T-helper 2 cell treated with Interferon-gamma antibody and Interleukin-4, amounts not matched to agents 5 μg/mL and 100 μg/mL, for 36 hours (primary cell): ENCODE data around the gene ANGPTL3.
"Not testable (repeated sequence)": the region's sequence is repeated elsewhere in the genome, so short reads cannot be mapped to it uniquely, and the experiment has no call there.

Experiments used
- DNase-seq: peaks from one replicate; pipeline ENCODE4 v3.0.0; 2021; ENCODE audit warnings: low spot score
- H3K27ac Mint-ChIP-seq: one replicate; pipeline ENCODE4 v1.8.0; 2021; ENCODE audit warnings: mild to moderate bottlenecking, mixed read lengths
- H3K27me3 Mint-ChIP-seq: one replicate; pipeline ENCODE4 v1.8.0; 2021; ENCODE audit warnings: low read depth, mixed read lengths
- H3K36me3 Mint-ChIP-seq: one replicate; pipeline ENCODE4 v1.8.0; 2021; ENCODE audit warnings: low read depth, mixed read lengths
- H3K4me1 Mint-ChIP-seq: one replicate; pipeline ENCODE4 v1.8.0; 2021; ENCODE audit warnings: low read depth, mixed read lengths
- H3K4me3 Mint-ChIP-seq: one replicate; pipeline ENCODE4 v1.8.0; 2022; ENCODE audit warnings: mild to moderate bottlenecking, moderate library complexity, mixed read lengths
- H3K9me3 Mint-ChIP-seq: one replicate; pipeline ENCODE4 v1.8.0; 2021; ENCODE audit warnings: mixed read lengths

Gene ANGPTL3

GRCh38 chr1:62599044-62599443 lies 1.7 kb downstream of the ANGPTL3 start:
- no peaks in the 10 kb centered on the region for H3K9me3 Mint-ChIP-seq
- no peaks in the 10 kb centered on the region for H3K27me3 Mint-ChIP-seq
- H3K4me1 Mint-ChIP-seq, result peaks cover 4% of the 10 kb centered on the region
- no peak for DNase-seq
- no peak overlapping the region for H3K4me3 Mint-ChIP-seq
- H3K36me3 Mint-ChIP-seq, result no peaks in the 10 kb centered on the region
- no peak overlapping the region for H3K27ac Mint-ChIP-seq

- no peak for DNase-seq
- Mint-ChIP-seq H3K9me3 (no peaks in the 10 kb centered on the region), H3K36me3 (no peaks in the 10 kb centered on the region), H3K27me3 (no peaks in the 10 kb centered on the region), H3K4me1 (peaks cover 4% of the 10 kb centered on the region), H3K4me3 (no peak overlapping the region), H3K27ac (no peak overlapping the region)
Observed at GRCh38 chr1:62601457-62601856, 4.1 kb downstream of the ANGPTL3 start.

GRCh38 chr1:62608905-62609304 lies 11.6 kb downstream of the ANGPTL3 start:
- H3K27me3 Mint-ChIP-seq, result no peaks in the 10 kb centered on the region
- H3K4me3 Mint-ChIP-seq, result no peak overlapping the region
- no peaks in the 10 kb centered on the region for H3K9me3 Mint-ChIP-seq
- no peaks in the 10 kb centered on the region for H3K4me1 Mint-ChIP-seq
- no peak for DNase-seq
- no peak overlapping the region for H3K27ac Mint-ChIP-seq
- H3K36me3 Mint-ChIP-seq, result no peaks in the 10 kb centered on the region

GRCh38 chr1:62610588-62610987 lies 13.3 kb downstream of the ANGPTL3 start:
- not testable (repeated sequence) for H3K27ac Mint-ChIP-seq, H3K4me3 Mint-ChIP-seq, H3K9me3 Mint-ChIP-seq, H3K27me3 Mint-ChIP-seq, H3K4me1 Mint-ChIP-seq, DNase-seq, H3K36me3 Mint-ChIP-seq

GRCh38 chr1:62612770-62613169 lies 15.4 kb downstream of the ANGPTL3 start:
- no peaks in the 10 kb centered on the region for H3K4me1 Mint-ChIP-seq
- no peak overlapping the region for H3K4me3 Mint-ChIP-seq
- no peaks in the 10 kb centered on the region for H3K27me3 Mint-ChIP-seq
- no peak for DNase-seq
- H3K9me3 Mint-ChIP-seq, result no peaks in the 10 kb centered on the region
- no peak overlapping the region for H3K27ac Mint-ChIP-seq
- no peaks in the 10 kb centered on the region for H3K36me3 Mint-ChIP-seq

GRCh38 chr1:62613325-62613727 lies 16.0 kb downstream of the ANGPTL3 start:
- Mint-ChIP-seq H3K27ac (no peak overlapping the region), H3K4me1 (no peaks in the 10 kb centered on the region), H3K9me3 (no peaks in the 10 kb centered on the region), H3K27me3 (no peaks in the 10 kb centered on the region), H3K36me3 (no peaks in the 10 kb centered on the region), H3K4me3 (no peak overlapping the region)
- DNase-seq, result no peak

- no peak overlapping the region for H3K4me3 Mint-ChIP-seq
- H3K27me3 Mint-ChIP-seq, result no peaks in the 10 kb centered on the region
- no peaks in the 10 kb centered on the region for H3K9me3 Mint-ChIP-seq
- no peaks in the 10 kb centered on the region for H3K4me1 Mint-ChIP-seq
- DNase-seq, result no peak
- no peak overlapping the region for H3K27ac Mint-ChIP-seq
- no peaks in the 10 kb centered on the region for H3K36me3 Mint-ChIP-seq
Observed at GRCh38 chr1:62613890-62614289, 16.6 kb downstream of the ANGPTL3 start.

- Mint-ChIP-seq H3K36me3 (peaks cover 6% of the 10 kb centered on the region), H3K4me1 (peaks cover 17% of the 10 kb centered on the region), H3K9me3 (no peaks in the 10 kb centered on the region), H3K27me3 (no peaks in the 10 kb centered on the region), H3K4me3 (no peak overlapping the region), H3K27ac (no peak overlapping the region)
- peak; percentile 15 for DNase-seq
Observed at GRCh38 chr1:62621907-62622306, 24.6 kb downstream of the ANGPTL3 start.

- no peaks in the 10 kb centered on the region for H3K27me3 Mint-ChIP-seq
- no peak overlapping the region for H3K4me3 Mint-ChIP-seq
- H3K36me3 Mint-ChIP-seq, result peaks cover 6% of the 10 kb centered on the region
- peaks cover 17% of the 10 kb centered on the region for H3K4me1 Mint-ChIP-seq
- H3K9me3 Mint-ChIP-seq, result no peaks in the 10 kb centered on the region
- no peak for DNase-seq
- H3K27ac Mint-ChIP-seq, result no peak overlapping the region
Observed at GRCh38 chr1:62625415-62625814, 28.1 kb downstream of the ANGPTL3 start.

GRCh38 chr1:62628506-62628905 lies 31.2 kb downstream of the ANGPTL3 start:
- no peak for DNase-seq
- Mint-ChIP-seq H3K27me3 (no peaks in the 10 kb centered on the region), H3K9me3 (peaks cover 2% of the 10 kb centered on the region), H3K4me1 (peaks cover 10% of the 10 kb centered on the region), H3K27ac (no peak overlapping the region), H3K36me3 (peaks cover 9% of the 10 kb centered on the region), H3K4me3 (no peak overlapping the region)

GRCh38 chr1:62637392-62638105 lies 40.2 kb downstream of the ANGPTL3 start:
- H3K27me3 Mint-ChIP-seq, result no peaks in the 10 kb centered on the region
- peaks cover 5% of the 10 kb centered on the region for H3K9me3 Mint-ChIP-seq
- DNase-seq, result no peak
- H3K4me1 Mint-ChIP-seq, result no peaks in the 10 kb centered on the region
- no peak overlapping the region for H3K4me3 Mint-ChIP-seq
- no peak overlapping the region for H3K27ac Mint-ChIP-seq
- peaks cover 5% of the 10 kb centered on the region for H3K36me3 Mint-ChIP-seq

- DNase-seq, result no peak
- H3K27me3 Mint-ChIP-seq, result no peaks in the 10 kb centered on the region
- no peaks in the 10 kb centered on the region for H3K4me1 Mint-ChIP-seq
- H3K36me3 Mint-ChIP-seq, result no peaks in the 10 kb centered on the region
- H3K9me3 Mint-ChIP-seq, result no peaks in the 10 kb centered on the region
- H3K4me3 Mint-ChIP-seq, result no peak overlapping the region
- H3K27ac Mint-ChIP-seq, result no peak overlapping the region
Observed at GRCh38 chr1:62643283-62643682, 46.0 kb downstream of the ANGPTL3 start.

- Mint-ChIP-seq H3K4me1 (no peaks in the 10 kb centered on the region), H3K27me3 (no peaks in the 10 kb centered on the region), H3K9me3 (no peaks in the 10 kb centered on the region), H3K4me3 (no peak overlapping the region), H3K36me3 (peaks cover 1% of the 10 kb centered on the region), H3K27ac (no peak overlapping the region)
- no peak for DNase-seq
Observed at GRCh38 chr1:62652387-62652786, 55.1 kb downstream of the ANGPTL3 start.

- no peaks in the 10 kb centered on the region for H3K4me1 Mint-ChIP-seq
- H3K27ac Mint-ChIP-seq, result no peak overlapping the region
- H3K36me3 Mint-ChIP-seq, result peaks cover 1% of the 10 kb centered on the region
- no peak for DNase-seq
- no peak overlapping the region for H3K4me3 Mint-ChIP-seq
- H3K9me3 Mint-ChIP-seq, result no peaks in the 10 kb centered on the region
- no peaks in the 10 kb centered on the region for H3K27me3 Mint-ChIP-seq
Observed at GRCh38 chr1:62654744-62655143, 57.4 kb downstream of the ANGPTL3 start.
